ENCODE results near the gene SMIM45.

The SMIM45 gene

DNA sequence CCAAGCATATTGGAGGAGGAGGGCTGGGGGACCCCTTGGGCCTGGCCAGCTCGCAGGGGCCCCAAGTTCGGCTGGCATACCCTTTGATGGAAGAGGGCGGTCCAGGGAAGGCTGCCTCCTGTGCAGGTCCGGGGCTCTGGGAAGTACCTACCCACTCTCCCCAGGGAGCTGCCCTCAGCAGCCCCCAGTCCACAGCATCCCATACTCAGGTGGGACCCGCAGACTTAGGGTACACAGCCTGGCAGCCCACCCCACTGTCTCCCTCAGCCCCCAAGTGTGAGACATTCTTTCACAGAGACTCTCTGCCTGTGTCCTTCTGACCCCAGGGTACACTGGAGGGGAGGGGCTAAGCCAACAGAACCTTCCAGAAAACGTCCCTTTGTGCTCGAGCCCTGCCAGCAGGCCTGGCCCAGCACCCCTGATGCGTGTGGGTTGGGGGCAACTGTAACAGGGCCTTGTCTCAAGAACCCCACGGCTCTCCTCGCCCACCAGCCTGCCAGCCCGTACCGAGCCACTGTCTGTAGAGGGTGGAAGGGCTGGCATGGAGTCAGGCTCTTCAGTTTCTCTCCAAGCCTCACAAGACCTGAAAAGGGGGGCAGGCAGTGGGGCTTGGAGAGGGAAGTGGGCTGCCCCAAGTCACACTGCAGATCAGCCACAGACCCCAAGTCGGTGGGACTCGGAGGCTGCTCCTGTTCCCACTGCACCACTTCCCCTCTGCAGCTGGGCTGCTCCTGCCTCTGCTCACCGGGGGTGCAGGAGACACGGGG, 18.4 kb upstream of the SMIM45 start (continued):
- TF ChIP-seq, protein P1, sequence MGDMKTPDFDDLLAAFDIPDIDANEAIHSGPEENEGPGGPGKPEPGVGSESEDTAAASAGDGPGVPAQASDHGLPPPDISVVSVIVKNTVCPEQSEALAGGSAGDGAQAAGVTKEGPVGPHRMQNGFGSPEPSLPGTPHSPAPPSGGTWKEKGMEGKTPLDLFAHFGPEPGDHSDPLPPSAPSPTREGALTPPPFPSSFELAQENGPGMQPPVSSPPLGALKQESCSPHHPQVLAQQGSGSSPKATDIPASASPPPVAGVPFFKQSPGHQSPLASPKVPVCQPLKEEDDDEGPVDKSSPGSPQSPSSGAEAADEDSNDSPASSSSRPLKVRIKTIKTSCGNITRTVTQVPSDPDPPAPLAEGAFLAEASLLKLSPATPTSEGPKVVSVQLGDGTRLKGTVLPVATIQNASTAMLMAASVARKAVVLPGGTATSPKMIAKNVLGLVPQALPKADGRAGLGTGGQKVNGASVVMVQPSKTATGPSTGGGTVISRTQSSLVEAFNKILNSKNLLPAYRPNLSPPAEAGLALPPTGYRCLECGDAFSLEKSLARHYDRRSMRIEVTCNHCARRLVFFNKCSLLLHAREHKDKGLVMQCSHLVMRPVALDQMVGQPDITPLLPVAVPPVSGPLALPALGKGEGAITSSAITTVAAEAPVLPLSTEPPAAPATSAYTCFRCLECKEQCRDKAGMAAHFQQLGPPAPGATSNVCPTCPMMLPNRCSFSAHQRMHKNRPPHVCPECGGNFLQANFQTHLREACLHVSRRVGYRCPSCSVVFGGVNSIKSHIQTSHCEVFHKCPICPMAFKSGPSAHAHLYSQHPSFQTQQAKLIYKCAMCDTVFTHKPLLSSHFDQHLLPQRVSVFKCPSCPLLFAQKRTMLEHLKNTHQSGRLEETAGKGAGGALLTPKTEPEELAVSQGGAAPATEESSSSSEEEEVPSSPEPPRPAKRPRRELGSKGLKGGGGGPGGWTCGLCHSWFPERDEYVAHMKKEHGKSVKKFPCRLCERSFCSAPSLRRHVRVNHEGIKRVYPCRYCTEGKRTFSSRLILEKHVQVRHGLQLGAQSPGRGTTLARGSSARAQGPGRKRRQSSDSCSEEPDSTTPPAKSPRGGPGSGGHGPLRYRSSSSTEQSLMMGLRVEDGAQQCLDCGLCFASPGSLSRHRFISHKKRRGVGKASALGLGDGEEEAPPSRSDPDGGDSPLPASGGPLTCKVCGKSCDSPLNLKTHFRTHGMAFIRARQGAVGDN (IDR thresholded peaks at IDR 0.05) = peak; percentile 74; the same call in 1 of the 2 replicates
- no peak for TF ChIP-seq JUND (IDR thresholded peaks at IDR 0.05; ENCODE audit: low read depth, low read length)
- TF ChIP-seq TARDBP (IDR thresholded peaks at IDR 0.05; ENCODE audit: borderline replicate concordance) = no peak
- TF ChIP-seq, protein P2, sequence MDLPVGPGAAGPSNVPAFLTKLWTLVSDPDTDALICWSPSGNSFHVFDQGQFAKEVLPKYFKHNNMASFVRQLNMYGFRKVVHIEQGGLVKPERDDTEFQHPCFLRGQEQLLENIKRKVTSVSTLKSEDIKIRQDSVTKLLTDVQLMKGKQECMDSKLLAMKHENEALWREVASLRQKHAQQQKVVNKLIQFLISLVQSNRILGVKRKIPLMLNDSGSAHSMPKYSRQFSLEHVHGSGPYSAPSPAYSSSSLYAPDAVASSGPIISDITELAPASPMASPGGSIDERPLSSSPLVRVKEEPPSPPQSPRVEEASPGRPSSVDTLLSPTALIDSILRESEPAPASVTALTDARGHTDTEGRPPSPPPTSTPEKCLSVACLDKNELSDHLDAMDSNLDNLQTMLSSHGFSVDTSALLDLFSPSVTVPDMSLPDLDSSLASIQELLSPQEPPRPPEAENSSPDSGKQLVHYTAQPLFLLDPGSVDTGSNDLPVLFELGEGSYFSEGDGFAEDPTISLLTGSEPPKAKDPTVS (IDR thresholded peaks at IDR 0.05; ENCODE audit: low read depth, low read length) = 0 out of 2 replicates have a peak, but pooled peaks have one; percentile 75
- TF ChIP-seq BHLHE40 (IDR thresholded peaks at IDR 0.05; ENCODE audit: borderline replicate concordance in 1 of 2, low read depth in 2 of 2, low read length in 1 of 2) = peak in 1 of 2 experiments; percentile 47; a peak in 1 of 4 replicates
- no peak for TF ChIP-seq YY1 (IDR thresholded peaks at IDR 0.05; ENCODE audit: low read depth, low read length)
- TF ChIP-seq, protein P3, sequence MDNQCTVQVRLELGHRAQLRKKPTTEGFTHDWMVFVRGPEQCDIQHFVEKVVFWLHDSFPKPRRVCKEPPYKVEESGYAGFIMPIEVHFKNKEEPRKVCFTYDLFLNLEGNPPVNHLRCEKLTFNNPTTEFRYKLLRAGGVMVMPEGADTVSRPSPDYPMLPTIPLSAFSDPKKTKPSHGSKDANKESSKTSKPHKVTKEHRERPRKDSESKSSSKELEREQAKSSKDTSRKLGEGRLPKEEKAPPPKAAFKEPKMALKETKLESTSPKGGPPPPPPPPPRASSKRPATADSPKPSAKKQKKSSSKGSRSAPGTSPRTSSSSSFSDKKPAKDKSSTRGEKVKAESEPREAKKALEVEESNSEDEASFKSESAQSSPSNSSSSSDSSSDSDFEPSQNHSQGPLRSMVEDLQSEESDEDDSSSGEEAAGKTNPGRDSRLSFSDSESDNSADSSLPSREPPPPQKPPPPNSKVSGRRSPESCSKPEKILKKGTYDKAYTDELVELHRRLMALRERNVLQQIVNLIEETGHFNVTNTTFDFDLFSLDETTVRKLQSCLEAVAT (IDR thresholded peaks at IDR 0.05) = 0 out of 2 replicates have a peak, but pooled peaks have one; percentile 25
- TF ChIP-seq, protein P4, sequence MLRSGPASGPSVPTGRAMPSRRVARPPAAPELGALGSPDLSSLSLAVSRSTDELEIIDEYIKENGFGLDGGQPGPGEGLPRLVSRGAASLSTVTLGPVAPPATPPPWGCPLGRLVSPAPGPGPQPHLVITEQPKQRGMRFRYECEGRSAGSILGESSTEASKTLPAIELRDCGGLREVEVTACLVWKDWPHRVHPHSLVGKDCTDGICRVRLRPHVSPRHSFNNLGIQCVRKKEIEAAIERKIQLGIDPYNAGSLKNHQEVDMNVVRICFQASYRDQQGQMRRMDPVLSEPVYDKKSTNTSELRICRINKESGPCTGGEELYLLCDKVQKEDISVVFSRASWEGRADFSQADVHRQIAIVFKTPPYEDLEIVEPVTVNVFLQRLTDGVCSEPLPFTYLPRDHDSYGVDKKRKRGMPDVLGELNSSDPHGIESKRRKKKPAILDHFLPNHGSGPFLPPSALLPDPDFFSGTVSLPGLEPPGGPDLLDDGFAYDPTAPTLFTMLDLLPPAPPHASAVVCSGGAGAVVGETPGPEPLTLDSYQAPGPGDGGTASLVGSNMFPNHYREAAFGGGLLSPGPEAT (IDR thresholded peaks at IDR 0.05; ENCODE audit: low read depth) = no peak
